HG02943 (cell line): Measurements from ENCODE around the gene ADAMTS16.

Experiments
- ATAC-seq: cut with Tn5 transposase; IDR thresholded peaks from one replicate; pipeline ENCODE4 v1.9.1; 2021; ENCODE audit warnings: mild to moderate bottlenecking, low read depth, moderate library complexity; ENCODE audit not compliant: unreplicated experiment

The ADAMTS16 gene

GRCh38 chr5:5218396-5218795 lies 78.3 kb downstream of the ADAMTS16 start:
- ATAC-seq: no peak

- ATAC-seq: no peak
Measured at GRCh38 chr5:5219541-5219940, 79.4 kb downstream of the ADAMTS16 start.

GRCh38 chr5:5220901-5221631 lies 80.9 kb downstream of the ADAMTS16 start:
- no peak for ATAC-seq

GRCh38 chr5:5221724-5222123 lies 81.6 kb downstream of the ADAMTS16 start:
- no peak for ATAC-seq

GRCh38 chr5:5231576-5231975 lies 91.4 kb downstream of the ADAMTS16 start:
- no peak for ATAC-seq

- ATAC-seq: no peak
Measured at GRCh38 chr5:5234912-5235311, 94.8 kb downstream of the ADAMTS16 start.

- ATAC-seq: no peak
Measured at GRCh38 chr5:5235685-5236084, 95.6 kb downstream of the ADAMTS16 start.

GRCh38 chr5:5239191-5239590 lies 99.1 kb downstream of the ADAMTS16 start:
- no peak for ATAC-seq

- no peak for ATAC-seq
Measured at GRCh38 chr5:5240234-5240633, 100.1 kb downstream of the ADAMTS16 start.

- no peak for ATAC-seq
Measured at GRCh38 chr5:5242056-5242455, 101.9 kb downstream of the ADAMTS16 start.

- ATAC-seq: no peak
Measured at GRCh38 chr5:5246736-5247135, 106.6 kb downstream of the ADAMTS16 start.

GRCh38 chr5:5250758-5251157 lies 110.6 kb downstream of the ADAMTS16 start:
- no peak for ATAC-seq

- ATAC-seq: no peak
Measured at GRCh38 chr5:5252106-5252505, 112.0 kb downstream of the ADAMTS16 start.

GRCh38 chr5:5257353-5257752 lies 117.2 kb downstream of the ADAMTS16 start:
- ATAC-seq: no peak

- ATAC-seq: no peak
Measured at GRCh38 chr5:5258564-5258963, 118.4 kb downstream of the ADAMTS16 start.

GRCh38 chr5:5264727-5265126 lies 124.6 kb downstream of the ADAMTS16 start:
- no peak for ATAC-seq

- no peak for ATAC-seq
Measured at GRCh38 chr5:5266297-5266696, 126.2 kb downstream of the ADAMTS16 start.

- no peak for ATAC-seq
Measured at GRCh38 chr5:5270161-5270560, 130.0 kb downstream of the ADAMTS16 start.

GRCh38 chr5:5270958-5271785 lies 131.0 kb downstream of the ADAMTS16 start:
- ATAC-seq: no peak

GRCh38 chr5:5271786-5272321 lies 131.7 kb downstream of the ADAMTS16 start:
- no peak for ATAC-seq

GRCh38 chr5:5273398-5273797 lies 133.3 kb downstream of the ADAMTS16 start:
- no peak for ATAC-seq

GRCh38 chr5:5273976-5274375 lies 133.8 kb downstream of the ADAMTS16 start:
- no peak for ATAC-seq
